ENCODE data around the gene QKI. TPM values are rescaled to one million over a fixed set of nuclear protein-coding genes. Genes with fewer than 3 reads are reported as not detected.

The QKI gene
- total and polyA plus RNA-seq, 2 donors (not counting 3 experiments of a cell fraction or from before 2014, with no cell fraction given): 178 to 232 TPM

DNA sequence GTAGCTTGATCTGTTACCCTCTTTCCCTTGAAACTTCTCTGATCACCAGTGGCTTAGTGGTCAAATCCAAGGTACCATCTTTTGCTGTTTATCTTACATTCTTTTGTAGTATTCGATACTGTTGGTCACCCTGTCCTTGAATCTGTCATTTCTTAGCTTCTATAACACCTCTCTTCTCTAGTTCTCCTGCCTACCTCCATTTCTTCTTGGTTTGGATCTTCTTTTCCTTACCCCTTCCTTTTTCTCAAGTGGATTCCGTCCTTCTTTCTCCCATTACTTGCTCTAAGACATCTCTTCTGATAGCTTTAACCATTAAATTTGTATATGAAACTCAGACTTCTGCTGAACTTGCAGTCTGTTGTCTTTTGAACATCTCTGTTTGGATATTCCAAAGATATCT is 39.9 kb downstream of the QKI start:
- FAIRE-seq (no peak), DNase-seq (ENCODE audit: low read depth, low spot score) (no peak)
- Histone ChIP-seq H3K27ac (ENCODE audit: insufficient read depth, low read depth, low read length) (no peak overlapping the region), H3K4me3 (replicated peaks in 1 of 3; ENCODE audit: insufficient read depth in 1 of 3, low read depth in 1 of 3, low read length in 3 of 3) (no peak overlapping the region), H3K27me3 (ENCODE audit: control insufficient read depth in 2 of 2, insufficient read depth in 2 of 2, low read length in 2 of 2) (no peaks in the 10 kb centered on the region), H3K9me3 (replicated peaks; ENCODE audit: control insufficient read depth, insufficient read depth, low read length) (no peaks in the 10 kb centered on the region), H3K9me1 (replicated peaks; ENCODE audit: control insufficient read depth, extremely low read depth, insufficient read depth, low read length) (peaks cover 2% of the 10 kb centered on the region), H2AFZ (ENCODE audit: low read depth, low read length) (no peak overlapping the region), H3K4me1 (ENCODE audit: control insufficient read depth, extremely low read depth, insufficient read depth, low read length) (peaks cover 29% of the 10 kb centered on the region), H3K79me2 (ENCODE audit: control insufficient read depth, insufficient read depth, low read length) (peaks cover 100% of the 10 kb centered on the region), H3K9ac (replicated peaks; ENCODE audit: extremely low read depth, insufficient read depth, low read length) (no peak overlapping the region), H4K20me1 (replicated peaks; ENCODE audit: control insufficient read depth, extremely low read depth, insufficient read depth, low read length) (peaks cover 31% of the 10 kb centered on the region), H3K4me2 (ENCODE audit: insufficient read depth, low read length) (no peak overlapping the region), H3K36me3 (ENCODE audit: control insufficient read depth in 2 of 2, extremely low read depth in 1 of 2, insufficient read depth in 2 of 2, low read length in 2 of 2) (no peaks in the 10 kb centered on the region)
- POLR2A ChIA-PET: no interaction called here
- CTCF ChIA-PET: no interaction called here
- dilution Hi-C loops (cut with MboI; ENCODE audit: extremely low pct_ligation_motif_present, low sequenced_read_pairs): no loop called here
- BruUV-seq (replicated peaks): no TSS peak
- TF ChIP-seq CTCF (IDR thresholded peaks at IDR 0.05; ENCODE audit: extremely low read depth in 1 of 2, insufficient read depth in 1 of 2, low read depth in 1 of 2, low read length in 2 of 2) (no peak), MYC (IDR thresholded peaks at IDR 0.05; ENCODE audit: low read depth, low read length) (no peak), POLR2AphosphoS5 (IDR thresholded peaks at IDR 0.05; ENCODE audit: insufficient read depth, low read depth, low read length) (no peak), EZH2 (IDR thresholded peaks at IDR 0.05; ENCODE audit: borderline replicate concordance, low read depth, low read length, severe bottlenecking) (no peak), POLR2A (IDR thresholded peaks at IDR 0.05; ENCODE audit: low read depth, low read length) (no peak), FOS (IDR thresholded peaks at IDR 0.05; ENCODE audit: borderline replicate concordance, insufficient read depth, low read length) (no peak), JUN (IDR thresholded peaks at IDR 0.05; ENCODE audit: borderline replicate concordance, insufficient read depth, insufficient read length, low read depth) (no peak), GATA2 (IDR thresholded peaks at IDR 0.05; ENCODE audit: insufficient read depth, insufficient read length, low read depth, low read length) (no peak)
- TF ChIP-seq, protein P1, sequence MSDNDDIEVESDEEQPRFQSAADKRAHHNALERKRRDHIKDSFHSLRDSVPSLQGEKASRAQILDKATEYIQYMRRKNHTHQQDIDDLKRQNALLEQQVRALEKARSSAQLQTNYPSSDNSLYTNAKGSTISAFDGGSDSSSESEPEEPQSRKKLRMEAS (IDR thresholded peaks at IDR 0.05; ENCODE audit: insufficient read depth, insufficient read length): no peak
- intact Hi-C loops (cut with micrococcal nuclease): no loop called here

All from endothelial cell of umbilical vein (primary cell).